Smooth muscle cell (in vitro differentiated cells): ENCODE results near the gene HOXB13. TPM values are rescaled to one million over a fixed set of nuclear protein-coding genes. Genes with fewer than 3 reads are reported as not detected.
A peak's percentile ranks its signal among the peaks of the same experiment; 100 is the strongest.

Source experiments
- DNase-seq: peaks from one replicate; lab custom pipeline; 2025; ENCODE audit not compliant: unreplicated experiment; lab: John Stamatoyannopoulos, UW
- H2AFZ ChIP-seq: fragments of 200-600 bp; sonication (generic); 2 replicates; pipeline ENCODE4 v1.6.0; 2016; ENCODE audit warnings: antibody characterized with exemption, low read depth, mild to moderate bottlenecking
- H3F3A ChIP-seq: fragments of 200-600 bp; sonication (generic); 2 replicates; pipeline ENCODE4 v1.6.0; 2017; ENCODE audit warnings: antibody characterized with exemption, low read depth
- H3K27ac ChIP-seq: fragments of 200-600 bp; sonication (generic); 2 replicates; pipeline ENCODE4 v1.5.1; 2016; ENCODE audit warnings: low read depth, mild to moderate bottlenecking
- H3K27me3 ChIP-seq: fragments of 200-600 bp; sonication (generic); 2 replicates; pipeline ENCODE4 v1.6.1; 2016; ENCODE audit warnings: low read depth, mild to moderate bottlenecking
- H3K36me3 ChIP-seq: fragments of 200-600 bp; sonication (generic); 2 replicates; pipeline ENCODE4 v1.5.1; 2016; ENCODE audit warnings: low read depth
- H3K4me1 ChIP-seq: fragments of 200-600 bp; sonication (generic); 2 replicates; pipeline ENCODE4 v1.5.1; 2016; ENCODE audit warnings: low read depth
- H3K4me2 ChIP-seq: fragments of 200-600 bp; sonication (generic); 2 replicates; pipeline ENCODE4 v1.6.0; 2016; ENCODE audit warnings: mild to moderate bottlenecking
- H3K4me3 ChIP-seq: fragments of 200-600 bp; sonication (generic); 2 replicates; pipeline ENCODE4 v1.5.1; 2016; ENCODE audit warnings: mild to moderate bottlenecking
- H3K79me2 ChIP-seq: fragments of 200-600 bp; sonication (generic); 2 replicates; pipeline ENCODE4 v1.6.0; 2016; ENCODE audit warnings: low read depth, mild to moderate bottlenecking
- H3K9ac ChIP-seq: fragments of 200-600 bp; sonication (generic); 2 replicates; pipeline ENCODE4 v1.6.0; 2016; ENCODE audit warnings: low read depth
- H3K9me3 ChIP-seq: fragments of 200-600 bp; sonication (generic); replicated peaks from 2 replicates; pipeline ENCODE4 v1.5.1; 2016; ENCODE audit warnings: low read depth
- H4K20me1 ChIP-seq: fragments of 200-600 bp; sonication (generic); 2 replicates; pipeline ENCODE4 v1.6.0; 2016; ENCODE audit warnings: low read depth
- CTCF ChIP-seq: fragments of 200-600 bp; sonication (generic); IDR thresholded peaks from 2 replicates; pipeline ENCODE4 v1.5.1; 2017; ENCODE audit warnings: borderline replicate concordance, mild to moderate bottlenecking, antibody characterized with exemption; ENCODE audit not compliant: insufficient read depth, poor library complexity, severe bottlenecking
- WGBS: methylation state at CpG from one replicate; pipeline ENCODE4 v1.1.7; 2016; ENCODE audit warnings: low lambda C conversion rate; 5-methylcytosine and 5-hydroxymethylcytosine counted together
- polyA plus RNA-seq: library from polyadenylated mRNA; unstranded; fragments of >200 nt; fragmentation: Nextera tagmentation; extraction: Ambion mirVana; gene quantifications from 2 replicates; pipeline ENCODE4 v1.2.1, GENCODE V29; 2016
- total RNA-seq: library from RNA; depleted of rRNA; stranded (reverse); fragments of >200 nt; gene quantifications from 2 replicates; pipeline ENCODE4 v1.2.3, GENCODE V29; 2014

The HOXB13 gene
- total and polyA plus RNA-seq, 2 experiments from 2014 or later = 4.8 to 5.4 TPM

GRCh38 chr17:48731355-48731754 is 2.8 kb upstream of the HOXB13 start:
- Histone ChIP-seq H3K9me3 (no peaks in the 10 kb centered on the region), H3K9ac (no peak overlapping the region), H3K36me3 (no peaks in the 10 kb centered on the region), H3K79me2 (no peaks in the 10 kb centered on the region), H3F3A (no peaks in the 10 kb centered on the region), H3K27ac (no peak overlapping the region), H3K4me1 (no peaks in the 10 kb centered on the region), H4K20me1 (no peaks in the 10 kb centered on the region), H3K27me3 (peaks cover 73% of the 10 kb centered on the region), H3K4me2 (no peak overlapping the region), H3K4me3 (no peak overlapping the region), H2AFZ (no peak overlapping the region)
- no peak for TF ChIP-seq CTCF
- no peak for DNase-seq

- H3K27ac ChIP-seq = no peak overlapping the region
- peak overlapping the region; percentile 97 for H3K4me2 ChIP-seq
- H3K9ac ChIP-seq = no peak overlapping the region
- WGBS = 63% methylated on average over 3 of the region's 3 CpGs
- H3K36me3 ChIP-seq = no peaks in the 10 kb centered on the region
- no peaks in the 10 kb centered on the region for H3K79me2 ChIP-seq
- no peak for TF ChIP-seq CTCF
- no peak for DNase-seq
- H2AFZ ChIP-seq = no peak overlapping the region
- H3K27me3 ChIP-seq = peaks cover 74% of the 10 kb centered on the region
- no peak overlapping the region for H3K4me3 ChIP-seq
- H3K4me1 ChIP-seq = no peaks in the 10 kb centered on the region
- no peaks in the 10 kb centered on the region for H3K9me3 ChIP-seq
- H3F3A ChIP-seq = no peaks in the 10 kb centered on the region
- no peaks in the 10 kb centered on the region for H4K20me1 ChIP-seq
Observed at GRCh38 chr17:48730240-48730550, 1.6 kb upstream of the HOXB13 start.

- H2AFZ ChIP-seq = peak overlapping the region; percentile 96
- peak overlapping the region; percentile 70 for H3K9ac ChIP-seq
Observed at GRCh38 chr17:48729335-48730239, 1.0 kb upstream of the HOXB13 start.

More at GRCh38 chr17:48729335-48730239, 1.0 kb upstream of the HOXB13 start:
- Histone ChIP-seq H3K36me3 (no peaks in the 10 kb centered on the region), H3F3A (no peaks in the 10 kb centered on the region), H3K79me2 (no peaks in the 10 kb centered on the region), H3K9me3 (no peaks in the 10 kb centered on the region), H3K27me3 (peaks cover 73% of the 10 kb centered on the region), H3K4me3 (peak overlapping the region; percentile 61), H3K27ac (peak overlapping the region; percentile 83), H3K4me2 (peak overlapping the region; percentile 97), H3K4me1 (no peaks in the 10 kb centered on the region), H4K20me1 (no peaks in the 10 kb centered on the region)
- no peak for TF ChIP-seq CTCF
- no peak for DNase-seq
- 9% methylated on average over 19 of the region's 19 CpGs for WGBS
